Stimulated activated CD8-positive, alpha-beta memory T cell treated with anti-CD3 and anti-CD28 coated beads, Interleukin-12 subunit alpha, Interleukin-12 subunit beta, amount 100 ng/mL, for 24 hours (primary cell): ENCODE results near the gene BTBD3.

Experiments
- DNase-seq: peaks from one replicate; pipeline ENCODE4 v3.0.0-alpha.2; 2020; ENCODE audit errors: extremely low read depth

The BTBD3 gene

GRCh38 chr20:11917663-11918062, at the start of gene BTBD3:
Gene BTBD3, plus strand, starts transcription at chr20:11917893. Its CDS starts 383 bp downstream, at chr20:11918276.
- DNase-seq: no peak

DNA sequence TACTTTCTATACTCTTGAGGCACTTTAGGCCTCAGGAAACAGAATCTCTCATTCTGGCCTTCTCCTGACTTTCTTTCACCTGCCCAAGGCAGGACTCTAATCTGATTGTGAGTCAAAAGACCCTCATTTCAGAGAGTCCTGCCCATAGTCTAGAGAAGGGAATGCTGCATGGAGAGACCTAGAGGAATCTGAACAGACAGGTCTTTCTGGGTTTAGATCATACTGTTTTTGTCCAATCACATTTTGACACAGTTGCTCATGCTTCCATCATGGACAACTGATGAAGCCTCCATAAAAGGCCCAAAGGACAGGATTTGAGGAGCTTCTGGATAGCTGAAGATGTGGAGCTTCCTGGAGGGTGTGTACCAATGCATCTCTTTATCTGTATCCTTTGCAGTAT, 48.1 kb upstream of the BTBD3 start:
- DNase-seq: no peak

- DNase-seq: no peak
Measured at GRCh38 chr20:11870411-11870810, 47.3 kb upstream of the BTBD3 start.

DNA sequence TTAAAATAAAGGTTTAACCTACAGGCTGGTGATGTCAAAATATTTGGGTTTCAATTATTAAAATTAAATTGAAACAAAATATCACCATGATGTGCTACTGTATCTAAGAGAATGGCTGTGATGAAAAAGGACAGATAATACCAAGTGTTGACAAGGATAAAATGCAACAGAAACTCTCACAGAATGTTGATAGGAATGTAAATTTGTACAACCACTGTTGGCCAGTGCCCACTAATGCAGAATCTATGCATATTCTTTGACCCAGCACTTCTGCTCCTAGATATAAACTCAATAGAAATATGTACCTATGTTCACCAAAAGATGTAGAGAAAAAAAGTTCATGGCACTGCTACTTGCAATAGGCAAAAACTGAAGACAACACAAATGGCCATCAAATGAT, 41.1 kb upstream of the BTBD3 start:
- DNase-seq: no peak

- no peak for DNase-seq
Measured at GRCh38 chr20:11880680-11881079, 37.0 kb upstream of the BTBD3 start.

DNA sequence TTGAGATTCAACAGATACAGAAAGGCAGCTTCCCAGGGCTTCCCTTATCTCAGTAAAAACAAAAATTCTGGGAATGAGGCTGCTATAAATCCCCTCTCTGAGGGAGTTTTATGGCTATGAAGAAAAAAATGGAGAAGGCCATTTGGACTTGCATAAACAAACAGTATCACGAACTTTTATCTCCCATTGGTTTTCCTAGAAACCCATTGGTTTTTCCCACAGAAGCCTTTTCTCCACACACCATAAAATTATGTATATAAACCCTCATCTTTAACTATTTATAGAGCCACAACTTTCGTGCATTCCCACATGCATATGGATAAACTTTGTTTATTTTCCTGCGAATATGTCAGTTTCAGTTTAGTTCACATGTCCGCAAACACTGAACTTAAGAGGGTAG, 36.2 kb upstream of the BTBD3 start:
- DNase-seq: no peak

DNA sequence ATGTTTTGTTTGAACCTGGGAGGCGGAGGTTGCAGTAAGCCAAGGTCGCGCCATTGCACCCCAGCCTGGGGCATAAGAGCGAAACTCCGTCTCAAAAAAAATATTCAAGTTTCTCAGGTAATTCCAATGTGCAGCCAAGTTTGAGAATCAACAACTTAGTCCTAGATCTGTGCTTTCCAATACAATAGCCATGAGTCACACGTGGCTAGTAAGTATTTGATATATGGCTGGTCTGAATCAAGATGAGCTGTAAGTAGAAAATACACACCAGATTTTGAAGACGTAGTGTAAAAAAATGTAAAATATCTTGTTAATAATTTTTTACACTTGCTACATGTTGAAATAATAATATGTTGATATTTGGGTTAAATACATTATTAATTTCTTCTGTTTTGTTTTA, 35.0 kb upstream of the BTBD3 start:
- no peak for DNase-seq

DNA sequence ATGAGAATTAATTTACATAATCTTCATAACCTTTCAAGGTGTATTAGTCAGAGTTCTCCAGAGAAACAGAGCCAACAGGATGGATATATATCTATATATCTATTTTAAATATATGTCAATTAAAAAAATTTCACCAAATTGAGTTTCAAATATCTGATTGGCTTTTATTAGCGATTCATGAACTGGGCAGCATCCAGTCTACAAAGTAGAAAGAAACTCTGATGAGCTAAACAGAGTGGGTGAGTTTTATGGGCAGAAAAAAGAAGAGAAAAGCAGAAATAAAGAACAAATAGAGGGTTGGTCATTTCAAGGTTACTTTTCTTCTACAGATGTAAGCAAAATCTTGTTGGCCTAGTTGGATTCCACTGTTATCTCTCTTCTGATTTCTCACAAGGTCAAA, 29.0 kb upstream of the BTBD3 start:
- no peak for DNase-seq

DNA sequence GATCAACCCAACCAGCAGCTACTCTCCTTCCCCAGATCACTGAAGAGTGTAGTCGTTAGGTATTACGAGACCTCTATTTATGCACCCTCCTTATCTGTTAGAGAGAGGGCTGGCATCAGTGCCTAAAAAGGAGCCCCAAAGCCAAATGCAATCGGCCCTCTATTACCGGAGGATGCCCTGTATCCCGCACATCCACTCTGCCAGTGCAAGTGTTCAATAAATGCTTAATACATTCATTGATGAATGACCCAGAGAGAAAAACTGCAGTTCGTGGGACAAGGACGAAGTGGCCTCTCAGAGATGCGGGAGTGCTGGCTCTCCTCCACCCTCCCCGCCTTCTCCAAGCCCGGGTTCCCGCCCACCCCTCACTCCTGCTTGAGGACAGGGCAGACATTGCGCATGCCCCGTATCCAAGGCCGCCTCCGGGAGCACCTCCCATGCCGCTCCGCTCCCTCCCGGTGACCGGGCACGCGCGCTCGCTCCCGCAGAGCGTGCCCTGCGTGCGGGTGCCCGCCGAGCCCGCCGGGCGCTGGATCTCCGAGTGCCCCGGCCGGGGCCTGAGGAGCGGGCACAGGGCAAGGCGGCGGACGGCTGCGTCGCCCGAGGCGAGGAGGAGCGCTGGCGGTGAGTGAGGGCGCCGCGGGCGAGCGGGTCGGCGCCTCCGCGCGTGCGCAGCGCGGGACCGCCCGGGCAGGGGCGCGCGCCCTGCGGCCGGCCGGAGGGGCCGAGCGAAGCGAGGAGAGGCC, 27.2 kb upstream of the BTBD3 start:
- DNase-seq: no peak

GRCh38 chr20:11891077-11891775, 26.5 kb upstream of the BTBD3 start:
- no peak for DNase-seq

- no peak for DNase-seq
Measured at GRCh38 chr20:11891776-11892545, 25.7 kb upstream of the BTBD3 start.

DNA sequence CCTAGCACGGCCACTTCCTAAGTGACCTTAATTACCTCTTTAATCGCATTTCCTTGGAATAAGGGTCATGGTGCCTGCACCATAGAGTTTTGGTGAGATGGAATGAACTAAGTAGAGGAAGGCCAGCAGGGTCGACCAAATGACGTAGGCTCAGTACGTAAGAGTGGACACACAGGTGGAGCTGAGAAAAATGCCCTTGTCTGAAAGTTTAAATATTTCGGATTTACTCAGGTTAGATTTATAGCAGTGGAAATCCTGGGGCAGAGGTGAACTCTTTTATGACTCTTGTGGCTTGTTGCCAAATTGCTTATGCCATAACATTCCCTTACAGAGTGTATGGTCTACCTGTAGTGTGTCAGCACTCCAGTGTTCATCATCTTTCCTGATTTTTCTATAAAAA, 23.6 kb upstream of the BTBD3 start:
- DNase-seq: no peak

GRCh38 chr20:11895861-11896387, 21.8 kb upstream of the BTBD3 start:
- no peak for DNase-seq

- DNase-seq: no peak
Measured at GRCh38 chr20:11901127-11901526, 16.6 kb upstream of the BTBD3 start.

- DNase-seq: no peak
Measured at GRCh38 chr20:11902285-11902697, 15.4 kb upstream of the BTBD3 start.

DNA sequence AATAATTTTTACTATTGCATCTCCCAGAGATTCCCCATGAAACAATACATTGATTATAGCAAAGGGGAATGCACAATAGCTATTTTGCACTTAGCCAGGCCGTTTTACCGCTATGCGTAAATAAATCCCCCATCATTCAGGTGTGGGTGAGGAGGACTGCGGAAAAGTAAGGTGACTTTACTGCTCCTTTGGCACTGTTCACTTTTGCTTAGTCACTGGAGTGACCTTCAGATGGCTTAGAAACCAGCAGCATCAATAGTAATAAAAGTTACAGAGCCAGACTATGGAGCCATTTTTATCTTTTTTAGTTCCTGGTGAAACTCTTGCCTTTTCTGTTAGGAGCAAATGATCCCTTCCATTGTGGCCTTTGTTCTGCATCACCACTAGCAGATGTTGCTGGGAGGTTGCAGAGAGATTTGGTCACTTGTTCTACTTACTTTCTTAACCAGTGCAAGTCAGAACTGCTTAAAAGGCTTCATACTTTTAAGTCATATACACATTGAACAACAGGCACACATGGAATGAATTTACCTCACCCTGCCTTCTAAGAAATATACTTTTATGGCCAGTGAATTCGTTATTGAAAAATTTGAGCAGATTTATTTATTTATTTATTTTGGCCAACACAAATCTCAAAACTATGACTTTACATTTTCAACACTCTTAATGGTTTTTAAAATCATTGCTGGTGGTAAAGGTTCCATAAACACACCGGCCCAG, 12.1 kb upstream of the BTBD3 start:
- no peak for DNase-seq

DNA sequence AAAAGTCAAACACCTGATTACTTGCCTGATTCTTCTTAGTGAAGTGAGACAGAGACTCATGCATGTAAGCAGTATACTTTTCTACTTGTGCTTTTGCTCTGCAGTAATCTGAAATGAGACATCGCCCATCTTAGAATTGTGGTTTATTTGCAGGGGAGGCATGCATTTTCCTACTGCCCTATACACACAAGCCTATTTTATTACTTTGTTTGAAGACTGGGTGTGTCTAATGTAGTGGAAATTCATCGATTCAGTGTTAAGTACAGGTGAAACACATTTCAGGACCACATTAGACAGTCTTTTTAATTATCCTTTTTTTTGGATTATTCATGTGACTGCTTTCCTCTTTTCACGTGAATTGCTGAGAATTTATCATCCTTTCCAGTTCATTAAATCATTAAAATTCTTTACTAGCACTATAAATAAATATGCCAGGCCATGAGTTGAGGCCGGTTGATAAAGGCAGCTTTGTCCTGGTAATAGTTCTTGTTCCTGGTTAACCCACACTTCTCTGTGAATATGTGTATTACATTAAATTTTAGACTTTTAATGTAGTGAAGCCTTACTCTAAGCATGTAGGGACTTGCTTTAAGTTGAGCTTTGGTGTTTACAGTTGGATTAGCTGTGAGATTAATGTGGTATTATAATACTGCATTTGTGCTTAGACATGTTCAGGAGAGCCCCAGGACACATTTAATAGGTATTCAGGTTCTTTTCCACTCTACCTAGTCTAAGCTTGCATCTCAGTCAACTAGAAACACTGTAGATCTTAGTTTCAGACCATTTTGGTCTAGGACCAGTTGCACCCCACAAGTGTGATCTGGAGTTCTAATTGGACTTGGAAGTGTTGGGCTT, 10.8 kb upstream of the BTBD3 start:
- DNase-seq: no peak

DNA sequence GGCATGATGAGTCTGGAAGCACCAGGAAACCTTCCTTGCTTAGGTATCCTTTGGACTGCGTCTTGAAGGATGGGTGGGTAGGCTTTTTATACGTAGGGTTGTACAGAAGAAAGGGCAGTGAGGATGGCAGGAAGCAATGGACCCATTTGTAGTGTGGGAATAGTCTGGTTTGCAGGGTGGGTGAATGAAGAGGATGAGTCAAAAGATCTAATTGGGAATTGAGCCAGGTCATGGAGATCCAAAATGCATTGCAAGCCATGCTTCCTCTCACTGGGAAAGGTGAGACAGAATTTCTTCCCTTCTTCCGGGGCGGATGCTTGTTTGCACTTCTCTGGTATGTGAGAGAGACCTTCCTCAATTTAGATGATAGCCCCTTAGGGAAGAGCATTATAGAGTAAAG, 10.1 kb upstream of the BTBD3 start:
- DNase-seq: no peak

DNA sequence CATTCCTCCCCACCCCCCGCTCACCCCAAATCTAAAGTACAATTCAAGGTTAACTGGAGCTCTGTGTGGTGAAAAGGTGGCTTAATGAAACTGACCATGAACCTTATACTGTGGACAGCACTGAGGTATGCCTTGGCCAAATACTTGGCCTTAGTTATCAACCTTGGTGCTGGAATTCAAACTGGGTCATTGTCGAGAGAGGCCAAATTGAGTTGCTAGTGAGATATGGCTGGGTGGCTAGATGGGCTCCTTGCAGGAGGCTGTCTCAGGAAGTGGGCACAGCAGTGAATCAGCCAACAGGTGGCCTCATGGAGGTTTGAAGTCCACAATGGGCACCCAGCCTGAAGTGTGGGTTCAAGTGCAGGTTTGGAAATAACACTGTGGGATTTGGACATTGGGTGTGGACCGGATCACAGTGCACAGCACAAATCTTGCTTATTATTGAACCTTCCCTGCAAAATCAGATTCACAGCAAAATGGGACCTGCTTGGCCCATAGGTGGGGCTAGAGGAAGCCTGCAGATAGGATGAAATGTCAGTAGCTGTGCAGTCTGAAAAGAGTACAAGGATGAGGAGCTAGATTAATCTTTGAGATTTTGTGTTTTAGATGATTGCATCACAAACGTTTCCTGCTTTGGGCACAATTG, 5.6 kb upstream of the BTBD3 start:
- DNase-seq: no peak

GRCh38 chr20:11912659-11913415, 4.9 kb upstream of the BTBD3 start:
- DNase-seq: no peak
